Mucosa of descending colon (tissue), 3 donors: ENCODE results near the gene ORAI3. TPM values are rescaled to one million over a fixed set of nuclear protein-coding genes. Genes with fewer than 3 reads are reported as not detected.

Source experiments
- ATAC-seq: fragments of 200-7000 bp; cut with Tn5 transposase; one replicate; pipeline ENCODE4 v1.9.1; 2020; ENCODE audit warnings: mild to moderate bottlenecking, moderate library complexity
- DNase-seq, 3 donors: peaks; one replicate each; pipeline ENCODE4 v3.0.0-alpha.2; 2020
- H3K36me3 ChIP-seq: fragments of 200-600 bp; one replicate; pipeline ENCODE4 v1.8.0; 2021; ENCODE audit warnings: low read depth, mild to moderate bottlenecking
- H3K4me1 ChIP-seq: fragments of 200-600 bp; one replicate; pipeline ENCODE4 v1.8.0; 2021; ENCODE audit warnings: low read depth, mild to moderate bottlenecking
- H3K4me3 ChIP-seq: fragments of 200-600 bp; one replicate; pipeline ENCODE4 v1.8.0; 2021; ENCODE audit warnings: mild to moderate bottlenecking
- H3K9me3 ChIP-seq: fragments of 200-600 bp; one replicate; pipeline ENCODE4 v1.8.0; 2021; ENCODE audit warnings: mild to moderate bottlenecking
- CTCF ChIP-seq: fragments of 200-600 bp; IDR thresholded peaks from one replicate; pipeline ENCODE4 v1.8.0; 2022; ENCODE audit warnings: antibody characterized with exemption, mild to moderate bottlenecking
- intact Hi-C, 2 donors: fragments of 100-400 bp; cut with DNase I in 1 of 2; cut with micrococcal nuclease in 1 of 2; formaldehyde crosslinking; loops; one replicate each; pipeline versions ENCODE4 v1.11.0 to v1.11.1; 2022; cut with DNase I, micrococcal nuclease
- total RNA-seq, 3 donors: library from RNA; stranded (reverse); fragmentation: NEBNext Ultra II Directional in 2 of 3; extraction: Animal tissue kit (Norgen Biotek cat#: 25700) in 2 of 3; gene quantifications; one replicate each; pipeline versions ENCODE4 v1.2.1 to v1.2.4, GENCODE V29; 2021 to 2023
- donor health status: DM: no; HTN: no; CAD: no; lungs with moderate emphysema.
- donor health status: DM: no; HTN: no; CAD: no.
- donor health status: DM: no; HTN: yes; CAD: no.

The ORAI3 gene
- total RNA-seq, 3 donors from 2014 or later, result 14.6 to 24.6 (median 15.4) TPM

- intact Hi-C loops, result no loop called here
- Histone ChIP-seq H3K4me1 (peaks cover 3% of the 10 kb centered on the region), H3K36me3 (no peaks in the 10 kb centered on the region), H3K9me3 (no peaks in the 10 kb centered on the region), H3K4me3 (no peak overlapping the region)
- TF ChIP-seq CTCF, result no peak
- peak; percentile 96 for ATAC-seq
- DNase-seq, result peak; percentile 89 to 92 (median 90)
These were observed 48.3 kb downstream of the ORAI3 start for GRCh38 chr16:30996985-30997724.

- intact Hi-C loops, result no loop called here
- DNase-seq (no peak), ATAC-seq (no peak)
- no peaks in the 10 kb centered on the region for H3K36me3 ChIP-seq
- TF ChIP-seq CTCF, result no peak
- peaks cover 3% of the 10 kb centered on the region for H3K4me1 ChIP-seq
- H3K9me3 ChIP-seq, result no peaks in the 10 kb centered on the region
- H3K4me3 ChIP-seq, result no peak overlapping the region
These were observed 49.1 kb downstream of the ORAI3 start for GRCh38 chr16:30997725-30998711.

GRCh38 chr16:30998852-30999761 is 50.2 kb downstream of the ORAI3 start:
- DNase-seq (no peak), ATAC-seq (no peak)
- Histone ChIP-seq H3K4me3 (no peak overlapping the region), H3K9me3 (no peaks in the 10 kb centered on the region), H3K4me1 (peaks cover 3% of the 10 kb centered on the region), H3K36me3 (no peaks in the 10 kb centered on the region)
- TF ChIP-seq CTCF, result no peak
- intact Hi-C loops, result no loop called here

- no peak for ATAC-seq
These were observed 52.0 kb downstream of the ORAI3 start for GRCh38 chr16:31000671-31001382.

More at GRCh38 chr16:31000671-31001382, 52.0 kb downstream of the ORAI3 start:
- Histone ChIP-seq H3K4me3 (no peak overlapping the region), H3K4me1 (peaks cover 3% of the 10 kb centered on the region), H3K9me3 (no peaks in the 10 kb centered on the region), H3K36me3 (no peaks in the 10 kb centered on the region)
- intact Hi-C loops, result no loop called here
- TF ChIP-seq CTCF, result no peak
- DNase-seq, result no peak
